Colonic mucosa (tissue), 4 donors: ENCODE results near the gene RBM20. TPM values are rescaled to one million over a fixed set of nuclear protein-coding genes. Genes with fewer than 3 reads are reported as not detected.
"Not testable (repeated sequence)": the region's sequence is repeated elsewhere in the genome, so short reads cannot be mapped to it uniquely, and the experiment has no call there.

ENCODE experiments used
- DNase-seq: peaks from one replicate; pipeline ENCODE4 v3.0.0-alpha.2; 2020
- H3K27ac ChIP-seq: fragments of 200-600 bp; one replicate; pipeline ENCODE4 v1.8.0; 2021
- H3K27me3 ChIP-seq: fragments of 200-600 bp; one replicate; pipeline ENCODE4 v1.8.0; 2021
- H3K36me3 ChIP-seq: fragments of 200-600 bp; one replicate; pipeline ENCODE4 v1.8.0; 2021
- H3K4me1 ChIP-seq: fragments of 200-600 bp; one replicate; pipeline ENCODE4 v1.8.0; 2021; ENCODE audit warnings: mild to moderate bottlenecking
- H3K4me3 ChIP-seq: fragments of 200-600 bp; one replicate; pipeline ENCODE4 v1.8.0; 2021
- H3K9ac ChIP-seq, 2 donors: one replicate each; pipeline ENCODE4 v1.7.0; 2013; ENCODE audit warnings: control low read depth in 2 of 2, low read depth in 2 of 2, low read length in 2 of 2
- H3K9me3 ChIP-seq: fragments of 200-600 bp; one replicate; pipeline ENCODE4 v1.8.0; 2021
- CTCF ChIP-seq: fragments of 200-600 bp; IDR thresholded peaks from one replicate; pipeline ENCODE4 v1.8.0; 2022; ENCODE audit warnings: antibody characterized with exemption, mild to moderate bottlenecking
- intact Hi-C: fragments of 100-400 bp; cut with DNase I; formaldehyde crosslinking; loops from one replicate; pipeline ENCODE4 v1.14.1; 2022
- total RNA-seq, 2 donors: library from RNA; stranded (reverse); fragmentation: NEBNext Ultra II Directional in 1 of 2; extraction: Animal tissue kit (Norgen Biotek cat#: 25700) in 1 of 2; gene quantifications; one replicate each; pipeline ENCODE4 v1.2.1, GENCODE V29; 2021
- donor health status: healthy.
- donor health status: DM: no; HTN: no; CAD: no.
- donor health status: DM: no; HTN: no; CAD: no.

Gene RBM20
- total RNA-seq, 2 donors from 2014 or later = 0.49 to 0.80 TPM

- Histone ChIP-seq H3K4me1 (no peaks in the 10 kb centered on the region), H3K27me3 (no peaks in the 10 kb centered on the region), H3K27ac (no peak overlapping the region), H3K9me3 (no peaks in the 10 kb centered on the region), H3K4me3 (no peak overlapping the region), H3K36me3 (no peaks in the 10 kb centered on the region), H3K9ac (no peak overlapping the region)
- no peak for TF ChIP-seq CTCF
- no peak for DNase-seq
- intact Hi-C loops = no loop called here
Measured at GRCh38 chr10:110699859-110700468, 55.8 kb downstream of the RBM20 start.

DNA sequence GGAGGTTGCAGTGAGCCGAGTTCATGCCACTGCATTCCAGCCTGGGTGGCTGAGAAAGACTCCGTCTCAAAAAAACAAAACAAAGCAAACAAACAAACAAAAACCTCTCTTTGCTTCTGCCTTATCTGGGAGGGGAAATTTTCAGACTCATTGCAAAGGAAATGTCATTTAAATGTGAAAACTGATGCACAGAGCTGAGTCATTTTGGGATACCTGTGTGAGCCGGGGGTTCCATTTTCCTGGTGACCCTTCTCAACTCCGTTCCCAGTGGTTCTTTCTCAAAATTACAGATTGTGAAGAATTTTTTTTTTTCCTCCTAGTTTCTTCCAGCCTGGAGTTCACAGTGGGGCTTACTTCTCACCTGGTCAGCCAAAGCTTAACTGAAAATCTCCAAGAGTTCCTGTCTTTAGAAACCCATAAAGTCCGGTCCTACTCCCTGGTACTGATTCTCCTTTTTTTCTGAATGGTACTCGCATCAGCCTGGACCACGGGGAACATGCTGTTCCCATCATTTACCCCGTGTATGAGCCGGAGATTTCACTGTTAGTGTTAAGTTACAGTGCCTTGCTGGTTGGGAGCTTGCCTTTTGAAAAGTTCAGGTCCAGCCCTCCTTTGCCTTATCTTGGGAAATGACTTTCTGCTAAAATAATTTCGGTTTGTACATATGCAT is 56.9 kb downstream of the RBM20 start:
- Histone ChIP-seq H3K36me3 (no peaks in the 10 kb centered on the region), H3K4me3 (no peak overlapping the region), H3K9ac (no peak overlapping the region), H3K4me1 (no peaks in the 10 kb centered on the region), H3K27ac (no peak overlapping the region), H3K9me3 (no peaks in the 10 kb centered on the region), H3K27me3 (no peaks in the 10 kb centered on the region)
- no peak for DNase-seq
- intact Hi-C loops = no loop called here
- no peak for TF ChIP-seq CTCF

DNA sequence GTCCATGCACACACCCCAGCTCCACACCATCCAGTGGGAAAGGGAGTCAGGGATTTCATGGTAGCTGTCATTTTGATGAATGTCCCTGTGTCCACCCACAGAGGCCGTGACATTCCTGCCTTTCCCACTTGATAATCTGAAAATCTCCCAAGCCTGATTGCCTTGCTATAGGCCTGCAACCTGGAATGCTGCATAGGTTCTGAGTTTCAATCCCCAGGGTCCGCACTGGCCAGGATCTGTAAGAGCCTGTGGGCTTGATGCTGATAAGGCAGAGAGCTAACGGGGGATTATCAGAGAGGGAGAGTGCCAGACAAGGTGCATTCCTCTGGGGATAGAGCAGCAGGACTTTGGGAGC is 57.5 kb downstream of the RBM20 start:
- Histone ChIP-seq H3K27me3 (no peaks in the 10 kb centered on the region), H3K9ac (no peak overlapping the region), H3K4me3 (no peak overlapping the region), H3K4me1 (no peaks in the 10 kb centered on the region), H3K27ac (no peak overlapping the region), H3K9me3 (no peaks in the 10 kb centered on the region), H3K36me3 (no peaks in the 10 kb centered on the region)
- DNase-seq = no peak
- TF ChIP-seq CTCF = no peak
- intact Hi-C loops = no loop called here

- Histone ChIP-seq H3K9ac (no peak overlapping the region), H3K4me3 (no peak overlapping the region), H3K27me3 (no peaks in the 10 kb centered on the region), H3K4me1 (no peaks in the 10 kb centered on the region), H3K27ac (no peak overlapping the region), H3K36me3 (no peaks in the 10 kb centered on the region), H3K9me3 (no peaks in the 10 kb centered on the region)
- TF ChIP-seq CTCF = no peak
- no peak for DNase-seq
- intact Hi-C loops = no loop called here
Measured at GRCh38 chr10:110704070-110704469, 59.9 kb downstream of the RBM20 start.

GRCh38 chr10:110704906-110705476 is 60.9 kb downstream of the RBM20 start:
- TF ChIP-seq CTCF = no peak
- intact Hi-C loops = no loop called here
- Histone ChIP-seq H3K36me3 (no peaks in the 10 kb centered on the region), H3K4me1 (no peaks in the 10 kb centered on the region), H3K27ac (no peak overlapping the region), H3K27me3 (no peaks in the 10 kb centered on the region), H3K9me3 (no peaks in the 10 kb centered on the region), H3K9ac (no peak overlapping the region), H3K4me3 (no peak overlapping the region)
- DNase-seq = no peak

GRCh38 chr10:110705596-110705995 is 61.5 kb downstream of the RBM20 start:
- DNase-seq, H3K9ac ChIP-seq, intact Hi-C loops, H3K27ac ChIP-seq, H3K4me1 ChIP-seq, H3K36me3 ChIP-seq, H3K4me3 ChIP-seq, H3K27me3 ChIP-seq, H3K9me3 ChIP-seq: not testable (repeated sequence)
